Middle frontal gyrus (tissue), 1 donor: ENCODE measurements around the gene PLAU.
"Not testable (repeated sequence)": the region's sequence is repeated elsewhere in the genome, so short reads cannot be mapped to it uniquely, and the experiment has no call there.

Experiments used
- DNase-seq: peaks from one replicate; pipeline ENCODE4 v3.0.0-alpha.2; 2015; ENCODE audit warnings: low spot score; ENCODE audit errors: extremely low spot score

Gene PLAU

GRCh38 chr10:73876566-73876965 is 34.4 kb upstream of the PLAU start:
- DNase-seq = no peak

GRCh38 chr10:73876971-73877370 is 34.0 kb upstream of the PLAU start:
- DNase-seq = no peak

GRCh38 chr10:73877533-73878160 is 33.3 kb upstream of the PLAU start:
- DNase-seq = no peak

GRCh38 chr10:73878365-73878764 is 32.6 kb upstream of the PLAU start:
- DNase-seq = no peak

- DNase-seq = no peak
These were observed 31.4 kb upstream of the PLAU start for GRCh38 chr10:73879296-73880173.

- DNase-seq = no peak
These were observed 29.6 kb upstream of the PLAU start for GRCh38 chr10:73881221-73881919.

- DNase-seq = no peak
These were observed 26.9 kb upstream of the PLAU start for GRCh38 chr10:73884017-73884416.

- no peak for DNase-seq
These were observed 24.8 kb upstream of the PLAU start for GRCh38 chr10:73886085-73886529.

GRCh38 chr10:73886661-73887293 is 24.2 kb upstream of the PLAU start:
- DNase-seq = no peak

GRCh38 chr10:73887294-73888039 is 23.5 kb upstream of the PLAU start:
- DNase-seq = no peak

- DNase-seq = no peak
These were observed 22.4 kb upstream of the PLAU start for GRCh38 chr10:73888514-73888913.

GRCh38 chr10:73889014-73889413 is 21.9 kb upstream of the PLAU start:
- no peak for DNase-seq

GRCh38 chr10:73889416-73889815 is 21.5 kb upstream of the PLAU start:
- not testable (repeated sequence) for DNase-seq

GRCh38 chr10:73890261-73890660 is 20.7 kb upstream of the PLAU start:
- DNase-seq = no peak

- DNase-seq = not testable (repeated sequence)
These were observed 20.1 kb upstream of the PLAU start for GRCh38 chr10:73890830-73891229.

GRCh38 chr10:73891540-73891939 is 19.4 kb upstream of the PLAU start:
- no peak for DNase-seq

GRCh38 chr10:73892310-73893030 is 18.5 kb upstream of the PLAU start:
- DNase-seq = no peak

GRCh38 chr10:73893426-73893825 is 17.5 kb upstream of the PLAU start:
- no peak for DNase-seq

- no peak for DNase-seq
These were observed 16.5 kb upstream of the PLAU start for GRCh38 chr10:73894245-73894971.

- not testable (repeated sequence) for DNase-seq
These were observed 15.6 kb upstream of the PLAU start for GRCh38 chr10:73895381-73895780.
